NOMO-1 treated with DMSO at 0.1 percent for 48 hours (cell line): ENCODE measurements around the gene PCSK7.

Experiments
- DNase-seq: peaks from one replicate; lab custom pipeline; 2025; ENCODE audit not compliant: unreplicated experiment; lab: John Stamatoyannopoulos, UW

PCSK7 gene

DNA sequence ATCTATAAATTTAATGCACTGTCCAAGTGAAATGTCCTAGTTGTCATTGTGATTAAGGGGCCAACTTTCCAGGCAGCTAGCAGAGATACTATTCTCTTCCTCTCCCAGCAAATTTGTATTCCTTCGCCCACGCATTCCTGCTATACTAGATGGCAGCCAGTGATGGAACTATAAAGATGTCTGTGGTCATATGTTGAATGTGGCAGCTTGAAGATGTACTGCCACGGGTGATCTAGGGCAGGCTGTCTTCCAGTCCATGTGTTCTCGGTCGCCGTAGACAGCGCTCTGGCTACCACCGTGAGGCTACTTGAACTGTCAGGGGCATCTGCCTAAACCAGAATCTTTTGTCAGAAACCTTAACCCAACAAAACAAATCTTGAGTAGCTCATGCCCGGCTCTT, 61.7 kb downstream of the PCSK7 start:
- no peak for DNase-seq

DNA sequence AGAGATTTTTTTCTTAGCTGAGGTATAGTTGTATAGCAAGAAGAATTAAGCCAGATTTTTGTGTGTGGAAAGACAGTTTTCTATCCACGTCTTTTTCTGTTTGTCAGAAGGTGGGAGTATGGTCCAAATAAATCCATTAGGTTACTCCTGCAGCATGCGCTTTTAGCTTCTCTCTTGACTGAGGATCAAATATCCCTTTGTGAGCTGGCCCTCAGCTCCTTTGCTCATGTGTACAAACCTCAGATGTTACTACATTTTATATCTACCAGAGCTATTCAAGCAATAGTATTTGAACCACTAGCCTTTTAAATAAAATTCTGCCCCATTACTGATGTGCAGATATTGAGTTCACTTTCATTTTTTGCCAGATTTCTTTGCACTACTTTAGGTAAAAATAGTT, 62.1 kb downstream of the PCSK7 start:
- DNase-seq, result no peak

DNA sequence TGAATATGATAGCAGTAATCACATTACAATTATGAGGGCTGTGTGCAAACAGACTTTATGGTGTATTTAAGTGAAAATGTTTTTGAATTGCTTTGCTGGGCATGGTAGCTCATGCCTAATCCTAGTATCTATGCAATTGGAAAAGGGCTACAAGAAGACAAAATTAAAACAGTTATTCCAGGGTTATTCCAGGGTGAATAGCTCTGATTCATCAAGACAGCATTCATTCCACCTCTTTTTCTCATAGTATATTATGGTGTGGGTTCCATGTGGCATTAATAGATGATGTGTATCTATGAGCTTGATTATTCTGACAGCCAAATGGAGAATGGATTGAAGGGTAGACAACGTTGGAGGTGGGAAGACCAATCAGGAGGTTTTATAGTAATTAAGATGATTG, 65.4 kb downstream of the PCSK7 start:
- DNase-seq, result no peak

DNA sequence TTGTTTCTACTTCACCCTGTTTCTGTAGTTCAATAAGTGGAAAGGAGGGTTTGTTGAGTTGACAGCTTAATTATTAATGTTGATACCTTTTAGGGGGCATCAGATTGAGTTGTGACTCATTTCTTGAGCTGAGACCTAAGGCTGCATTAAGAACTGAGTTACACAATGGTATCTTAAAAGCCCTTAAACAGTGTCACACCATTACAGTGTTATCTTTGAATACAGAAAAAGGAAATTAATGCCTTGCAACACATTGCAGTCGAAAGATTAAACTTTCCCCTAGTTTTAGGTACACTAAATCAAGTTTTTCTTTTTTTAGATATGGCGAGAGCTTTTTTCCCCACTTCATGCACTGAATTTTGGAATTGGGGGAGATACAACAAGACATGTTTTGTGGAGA, 71.0 kb downstream of the PCSK7 start:
- no peak for DNase-seq

DNA sequence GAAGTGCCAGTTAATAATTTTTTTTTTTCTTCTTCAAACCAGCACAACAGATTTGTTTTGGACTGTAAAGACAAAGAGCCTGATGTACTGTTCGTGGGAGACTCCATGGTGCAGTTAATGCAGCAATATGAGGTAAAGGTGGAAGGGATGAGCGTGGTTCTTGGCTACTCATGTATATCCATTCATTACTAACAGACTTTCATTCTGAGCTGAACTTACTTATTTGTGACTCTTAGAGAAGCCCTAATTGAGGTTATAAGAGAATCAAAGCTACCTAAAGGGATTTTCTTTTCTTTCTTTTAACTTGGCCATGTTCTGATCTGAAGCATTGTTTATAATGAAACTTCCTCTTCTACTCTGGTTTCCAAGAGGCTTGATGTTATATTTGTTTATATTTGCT, 72.0 kb downstream of the PCSK7 start:
- DNase-seq, result no peak

DNA sequence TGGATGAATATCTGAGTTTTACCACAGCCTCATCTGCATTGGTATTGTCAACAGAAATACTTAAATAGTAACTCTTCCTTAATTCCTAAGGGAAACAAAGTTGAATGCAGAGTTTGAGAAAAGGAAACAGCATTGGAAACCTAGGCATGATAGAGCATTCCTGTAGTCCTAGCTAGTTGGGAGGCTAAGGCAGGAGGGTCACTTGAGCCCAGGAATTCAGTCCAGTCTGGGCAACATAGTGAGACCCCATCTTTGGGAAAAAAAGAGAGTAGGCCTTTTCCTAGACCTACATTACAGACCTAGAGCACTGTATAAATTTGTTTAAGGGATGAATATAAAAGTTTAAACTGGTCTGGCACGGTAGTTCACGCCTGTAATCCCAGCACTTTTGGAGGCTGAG, 74.4 kb downstream of the PCSK7 start:
- no peak for DNase-seq

DNA sequence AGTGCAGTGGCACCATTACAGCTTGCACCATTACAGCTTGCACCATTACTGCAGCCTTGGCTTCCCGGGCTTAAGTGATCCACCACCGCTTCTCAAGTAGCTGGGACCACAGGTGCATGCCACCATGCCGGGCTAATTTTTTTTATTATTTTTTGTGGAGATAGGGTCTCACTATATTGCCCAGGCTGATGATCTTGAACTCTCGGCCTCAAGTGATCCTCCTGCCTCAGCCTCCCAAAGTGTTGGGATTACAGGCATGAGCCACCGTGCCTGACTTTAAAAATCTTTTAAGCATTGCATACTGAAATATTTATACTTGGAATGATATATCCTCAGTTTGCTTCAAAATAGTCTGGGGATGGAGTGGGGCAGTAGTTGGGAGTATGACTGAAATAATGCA, 77.4 kb downstream of the PCSK7 start:
- DNase-seq, result no peak
